ENCODE results near the gene NSG2.

NSG2 gene

GRCh38 chr5:174058433-174059122 lies 13.1 kb downstream of the NSG2 start:
- 77% methylated on average over 2 of the region's 2 CpGs for WGBS (ENCODE audit: insufficient coverage)
- no peaks in the 10 kb centered on the region for H3K36me3 ChIP-seq (ENCODE audit: control insufficient read depth in 4 of 4, insufficient read depth in 4 of 4, low read length in 3 of 4)
- CTCF ChIA-PET, result interaction anchor here (1.3 to 1.5 kb wide), 2 partner anchors 13 to 252 kb away, joined by 3 to 4 read pairs; partner anchors contain the start of gene NSG2
- no peak for DNase-seq
- H3K4me1 ChIP-seq (ENCODE audit: control extremely low read depth in 1 of 4, control insufficient read depth in 4 of 4, insufficient read depth in 4 of 4, low read length in 3 of 4), result no peaks in the 10 kb centered on the region
- no peak overlapping the region for H3K4me3 ChIP-seq (ENCODE audit: control insufficient read depth in 1 of 7, extremely low read depth in 1 of 7, insufficient read depth in 4 of 7, low read depth in 2 of 7, low read length in 6 of 7)
- no peaks in the 10 kb centered on the region for H3K9me3 ChIP-seq (ENCODE audit: control extremely low read depth in 1 of 5, control insufficient read depth in 4 of 5, insufficient read depth in 2 of 5, low read depth in 1 of 5, low read length in 4 of 5)
- POLR2A ChIA-PET, result no interaction called here
- H3K27me3 ChIP-seq (replicated peaks in 2 of 5; ENCODE audit: control insufficient read depth in 4 of 5, insufficient read depth in 5 of 5, low read length in 4 of 5), result peaks cover 0 to 5% (median 2%) of the 10 kb centered on the region in 5 experiments
- no peak overlapping the region for H3K27ac ChIP-seq (ENCODE audit: insufficient read depth in 1 of 2, low read depth in 1 of 2, low read length in 2 of 2, poor library complexity in 1 of 2, severe bottlenecking in 2 of 2)

DNA sequence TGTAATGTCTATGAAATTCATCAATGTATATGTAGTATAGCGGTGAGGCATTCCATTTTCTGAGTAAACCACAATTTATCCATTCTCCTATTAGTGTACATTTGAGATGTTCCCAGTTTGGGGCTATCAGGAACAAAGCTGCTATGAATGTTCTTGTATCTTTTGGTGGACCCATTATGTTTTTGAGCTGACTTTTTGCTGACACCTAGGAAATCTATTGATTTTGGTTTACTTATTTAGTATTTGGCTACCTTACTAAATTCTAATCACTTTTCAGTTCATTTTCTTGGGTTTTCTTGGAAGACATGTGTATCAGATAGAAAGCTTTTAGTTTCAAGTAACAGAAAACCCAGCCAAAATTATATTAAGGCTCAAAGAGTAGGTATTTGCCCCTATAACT lies 13.7 kb downstream of the NSG2 start:
- peaks cover 0 to 5% (median 2%) of the 10 kb centered on the region in 5 experiments for H3K27me3 ChIP-seq (replicated peaks in 2 of 5; ENCODE audit: control insufficient read depth in 4 of 5, insufficient read depth in 5 of 5, low read length in 4 of 5)
- no peak overlapping the region for H3K27ac ChIP-seq (ENCODE audit: insufficient read depth in 1 of 2, low read depth in 1 of 2, low read length in 2 of 2, poor library complexity in 1 of 2, severe bottlenecking in 2 of 2)
- CTCF ChIA-PET, result no interaction called here
- no peaks in the 10 kb centered on the region for H3K4me1 ChIP-seq (ENCODE audit: control extremely low read depth in 1 of 4, control insufficient read depth in 4 of 4, insufficient read depth in 4 of 4, low read length in 3 of 4)
- WGBS (ENCODE audit: insufficient coverage), result no CpG with 5 or more reads among the region's 1 CpG
- POLR2A ChIA-PET, result no interaction called here
- no peaks in the 10 kb centered on the region for H3K9me3 ChIP-seq (ENCODE audit: control extremely low read depth in 1 of 5, control insufficient read depth in 4 of 5, insufficient read depth in 2 of 5, low read depth in 1 of 5, low read length in 4 of 5)
- no peak for DNase-seq
- no peaks in the 10 kb centered on the region for H3K36me3 ChIP-seq (ENCODE audit: control insufficient read depth in 4 of 4, insufficient read depth in 4 of 4, low read length in 3 of 4)
- no peak overlapping the region for H3K4me3 ChIP-seq (ENCODE audit: control insufficient read depth in 1 of 7, extremely low read depth in 1 of 7, insufficient read depth in 4 of 7, low read depth in 2 of 7, low read length in 6 of 7)

GRCh38 chr5:174063082-174063756 lies 17.7 kb downstream of the NSG2 start:
- POLR2A ChIA-PET, result no interaction called here
- Histone ChIP-seq H3K4me1 (ENCODE audit: control extremely low read depth in 1 of 4, control insufficient read depth in 4 of 4, insufficient read depth in 4 of 4, low read length in 3 of 4) (no peaks in the 10 kb centered on the region), H3K4me3 (ENCODE audit: control insufficient read depth in 1 of 7, extremely low read depth in 1 of 7, insufficient read depth in 4 of 7, low read depth in 2 of 7, low read length in 6 of 7) (no peak overlapping the region), H3K9me3 (ENCODE audit: control extremely low read depth in 1 of 5, control insufficient read depth in 4 of 5, insufficient read depth in 2 of 5, low read depth in 1 of 5, low read length in 4 of 5) (no peaks in the 10 kb centered on the region), H3K27me3 (replicated peaks in 2 of 5; ENCODE audit: control insufficient read depth in 4 of 5, insufficient read depth in 5 of 5, low read length in 4 of 5) (peaks cover 0 to 22% (median 3%) of the 10 kb centered on the region in 5 experiments), H3K36me3 (ENCODE audit: control insufficient read depth in 4 of 4, insufficient read depth in 4 of 4, low read length in 3 of 4) (no peaks in the 10 kb centered on the region), H3K27ac (ENCODE audit: insufficient read depth in 1 of 2, low read depth in 1 of 2, low read length in 2 of 2, poor library complexity in 1 of 2, severe bottlenecking in 2 of 2) (no peak overlapping the region)
- DNase-seq, result no peak
- CTCF ChIA-PET, result no interaction called here

- Histone ChIP-seq H3K27me3 (replicated peaks in 2 of 5; ENCODE audit: control insufficient read depth in 4 of 5, insufficient read depth in 5 of 5, low read length in 4 of 5) (peaks cover 0 to 22% (median 3%) of the 10 kb centered on the region in 5 experiments), H3K4me1 (ENCODE audit: control extremely low read depth in 1 of 4, control insufficient read depth in 4 of 4, insufficient read depth in 4 of 4, low read length in 3 of 4) (no peaks in the 10 kb centered on the region), H3K4me3 (ENCODE audit: control insufficient read depth in 1 of 7, extremely low read depth in 1 of 7, insufficient read depth in 4 of 7, low read depth in 2 of 7, low read length in 6 of 7) (no peak overlapping the region), H3K36me3 (ENCODE audit: control insufficient read depth in 4 of 4, insufficient read depth in 4 of 4, low read length in 3 of 4) (no peaks in the 10 kb centered on the region), H3K9me3 (ENCODE audit: control extremely low read depth in 1 of 5, control insufficient read depth in 4 of 5, insufficient read depth in 2 of 5, low read depth in 1 of 5, low read length in 4 of 5) (no peaks in the 10 kb centered on the region), H3K27ac (ENCODE audit: insufficient read depth in 1 of 2, low read depth in 1 of 2, low read length in 2 of 2, poor library complexity in 1 of 2, severe bottlenecking in 2 of 2) (no peak overlapping the region)
- WGBS (ENCODE audit: insufficient coverage), result 55% methylated on average over 7 of the region's 8 CpGs
- ChIA-PET POLR2A (no interaction called here), CTCF (no interaction called here)
- DNase-seq, result peak in 1 of 3 donors; percentile 7
These were observed 18.7 kb downstream of the NSG2 start for GRCh38 chr5:174064171-174064570.

GRCh38 chr5:174065528-174066197 lies 20.2 kb downstream of the NSG2 start:
- ChIA-PET POLR2A (no interaction called here), CTCF (interaction anchor here (0.7 kb wide), 1 partner anchor 20 kb away, joined by 3 read pairs; the partner anchor contains the start of gene NSG2)
- WGBS (ENCODE audit: insufficient coverage), result 84% methylated on average over 6 of the region's 8 CpGs

DNA sequence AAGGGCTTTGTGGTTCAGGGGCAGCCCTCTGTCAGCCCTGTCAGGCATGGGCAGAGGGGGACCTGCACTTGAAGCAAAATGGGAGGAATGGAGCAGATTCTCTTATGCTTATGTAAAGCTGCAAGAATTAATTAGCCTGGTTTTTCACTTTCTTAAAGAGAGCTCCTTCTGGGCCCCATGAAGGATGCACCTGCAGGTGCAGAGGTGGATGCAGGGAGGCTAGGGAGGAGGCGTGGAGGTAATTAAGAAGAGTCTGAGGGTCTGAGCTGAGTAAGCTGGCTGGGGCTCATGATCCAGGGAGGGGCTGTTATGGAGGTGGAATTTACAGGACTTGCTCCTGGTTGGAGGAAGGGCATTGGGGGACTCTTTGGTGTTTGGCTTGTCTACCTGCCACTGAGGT lies 22.0 kb downstream of the NSG2 start:
- no peaks in the 10 kb centered on the region for H3K36me3 ChIP-seq (ENCODE audit: control insufficient read depth in 4 of 4, insufficient read depth in 4 of 4, low read length in 3 of 4)
- WGBS (ENCODE audit: insufficient coverage), result 100% methylated on average over 1 of the region's 1 CpG
- no peaks in the 10 kb centered on the region for H3K4me1 ChIP-seq (ENCODE audit: control extremely low read depth in 1 of 4, control insufficient read depth in 4 of 4, insufficient read depth in 4 of 4, low read length in 3 of 4)
- no peak for DNase-seq
- peaks cover 0 to 22% (median 3%) of the 10 kb centered on the region in 5 experiments for H3K27me3 ChIP-seq (replicated peaks in 2 of 5; ENCODE audit: control insufficient read depth in 4 of 5, insufficient read depth in 5 of 5, low read length in 4 of 5)
- H3K4me3 ChIP-seq (ENCODE audit: control insufficient read depth in 1 of 7, extremely low read depth in 1 of 7, insufficient read depth in 4 of 7, low read depth in 2 of 7, low read length in 6 of 7), result no peak overlapping the region
- ChIA-PET CTCF (interaction anchor here (0.6 to 1.4 kb wide), 3 partner anchors 14 to 244 kb away, joined by 3 to 6 read pairs (median 3); no protein-coding TSS in a partner anchor), POLR2A (no interaction called here)
- H3K27ac ChIP-seq (ENCODE audit: insufficient read depth in 1 of 2, low read depth in 1 of 2, low read length in 2 of 2, poor library complexity in 1 of 2, severe bottlenecking in 2 of 2), result no peak overlapping the region
- no peaks in the 10 kb centered on the region for H3K9me3 ChIP-seq (ENCODE audit: control extremely low read depth in 1 of 5, control insufficient read depth in 4 of 5, insufficient read depth in 2 of 5, low read depth in 1 of 5, low read length in 4 of 5)

More at GRCh38 chr5:174065528-174066197, 20.2 kb downstream of the NSG2 start:
- H3K27ac ChIP-seq (ENCODE audit: insufficient read depth in 1 of 2, low read depth in 1 of 2, low read length in 2 of 2, poor library complexity in 1 of 2, severe bottlenecking in 2 of 2), result no peak overlapping the region
- no peak overlapping the region for H3K4me3 ChIP-seq (ENCODE audit: control insufficient read depth in 1 of 7, extremely low read depth in 1 of 7, insufficient read depth in 4 of 7, low read depth in 2 of 7, low read length in 6 of 7)
- H3K27me3 ChIP-seq (replicated peaks in 2 of 5; ENCODE audit: control insufficient read depth in 4 of 5, insufficient read depth in 5 of 5, low read length in 4 of 5), result peaks cover 0 to 22% (median 3%) of the 10 kb centered on the region in 5 experiments
- no peaks in the 10 kb centered on the region for H3K9me3 ChIP-seq (ENCODE audit: control extremely low read depth in 1 of 5, control insufficient read depth in 4 of 5, insufficient read depth in 2 of 5, low read depth in 1 of 5, low read length in 4 of 5)
- H3K36me3 ChIP-seq (ENCODE audit: control insufficient read depth in 4 of 4, insufficient read depth in 4 of 4, low read length in 3 of 4), result no peaks in the 10 kb centered on the region
- DNase-seq, result no peak
- H3K4me1 ChIP-seq (ENCODE audit: control extremely low read depth in 1 of 4, control insufficient read depth in 4 of 4, insufficient read depth in 4 of 4, low read length in 3 of 4), result no peaks in the 10 kb centered on the region

GRCh38 chr5:174071484-174071883 lies 26.0 kb downstream of the NSG2 start:
- H3K4me1 ChIP-seq (ENCODE audit: control extremely low read depth in 1 of 4, control insufficient read depth in 4 of 4, insufficient read depth in 4 of 4, low read length in 3 of 4), result no peaks in the 10 kb centered on the region
- peaks cover 0 to 9% (median 3%) of the 10 kb centered on the region in 5 experiments for H3K27me3 ChIP-seq (replicated peaks in 2 of 5; ENCODE audit: control insufficient read depth in 4 of 5, insufficient read depth in 5 of 5, low read length in 4 of 5)
- no peaks in the 10 kb centered on the region for H3K36me3 ChIP-seq (ENCODE audit: control insufficient read depth in 4 of 4, insufficient read depth in 4 of 4, low read length in 3 of 4)
- POLR2A ChIA-PET, result no interaction called here
- 90% methylated on average over 8 of the region's 8 CpGs for WGBS (ENCODE audit: insufficient coverage)
- H3K9me3 ChIP-seq (ENCODE audit: control extremely low read depth in 1 of 5, control insufficient read depth in 4 of 5, insufficient read depth in 2 of 5, low read depth in 1 of 5, low read length in 4 of 5), result peaks cover 0 to 4% (median 0%) of the 10 kb centered on the region in 5 experiments
- H3K4me3 ChIP-seq (ENCODE audit: control insufficient read depth in 1 of 7, extremely low read depth in 1 of 7, insufficient read depth in 4 of 7, low read depth in 2 of 7, low read length in 6 of 7), result no peak overlapping the region
- H3K27ac ChIP-seq (ENCODE audit: insufficient read depth in 1 of 2, low read depth in 1 of 2, low read length in 2 of 2, poor library complexity in 1 of 2, severe bottlenecking in 2 of 2), result no peak overlapping the region
- CTCF ChIA-PET, result no interaction called here
- no peak for DNase-seq
